Mucosa of descending colon (tissue), 3 donors: Measurements from ENCODE around the gene SLC9A1. TPM values are rescaled to one million over a fixed set of nuclear protein-coding genes. Genes with fewer than 3 reads are reported as not detected.

Source experiments
- ATAC-seq: fragments of 200-7000 bp; cut with Tn5 transposase; one replicate; pipeline ENCODE4 v1.9.1; 2020; ENCODE audit warnings: mild to moderate bottlenecking, moderate library complexity
- DNase-seq, 3 donors: peaks; one replicate each; pipeline ENCODE4 v3.0.0-alpha.2; 2020
- H3K36me3 ChIP-seq: fragments of 200-600 bp; one replicate; pipeline ENCODE4 v1.8.0; 2021; ENCODE audit warnings: low read depth, mild to moderate bottlenecking
- H3K4me1 ChIP-seq: fragments of 200-600 bp; one replicate; pipeline ENCODE4 v1.8.0; 2021; ENCODE audit warnings: low read depth, mild to moderate bottlenecking
- H3K4me3 ChIP-seq: fragments of 200-600 bp; one replicate; pipeline ENCODE4 v1.8.0; 2021; ENCODE audit warnings: mild to moderate bottlenecking
- H3K9me3 ChIP-seq: fragments of 200-600 bp; one replicate; pipeline ENCODE4 v1.8.0; 2021; ENCODE audit warnings: mild to moderate bottlenecking
- CTCF ChIP-seq: fragments of 200-600 bp; IDR thresholded peaks from one replicate; pipeline ENCODE4 v1.8.0; 2022; ENCODE audit warnings: antibody characterized with exemption, mild to moderate bottlenecking
- intact Hi-C, 2 donors: fragments of 100-400 bp; cut with DNase I in 1 of 2; cut with micrococcal nuclease in 1 of 2; formaldehyde crosslinking; loops; one replicate each; pipeline versions ENCODE4 v1.11.0 to v1.11.1; 2022; cut with DNase I, micrococcal nuclease
- total RNA-seq, 3 donors: library from RNA; stranded (reverse); fragmentation: NEBNext Ultra II Directional in 2 of 3; extraction: Animal tissue kit (Norgen Biotek cat#: 25700) in 2 of 3; gene quantifications; one replicate each; pipeline versions ENCODE4 v1.2.1 to v1.2.4, GENCODE V29; 2021 to 2023
- donor health status: DM: no; HTN: no; CAD: no; lungs with moderate emphysema.
- donor health status: DM: no; HTN: no; CAD: no.
- donor health status: DM: no; HTN: yes; CAD: no.

The SLC9A1 gene
- total RNA-seq, 3 donors from 2014 or later: 77.9 to 126 (median 84.1) TPM

- no peaks in the 10 kb centered on the region for H3K9me3 ChIP-seq
- no peaks in the 10 kb centered on the region for H3K36me3 ChIP-seq
- peaks cover 10% of the 10 kb centered on the region for H3K4me1 ChIP-seq
- no peak for TF ChIP-seq CTCF
- ATAC-seq (peak; percentile 35), DNase-seq (peak in 1 of 3 donors; percentile 65)
- H3K4me3 ChIP-seq: no peak overlapping the region
- intact Hi-C loops: loop anchor here (5.0 to 10.0 kb wide), 3 partner anchors 52 to 104 kb away; partner anchors contain the start of gene TRNP1 (in 2 of the 2)
Measured at GRCh38 chr1:27099135-27099586, 55.8 kb downstream of the SLC9A1 start.

DNA sequence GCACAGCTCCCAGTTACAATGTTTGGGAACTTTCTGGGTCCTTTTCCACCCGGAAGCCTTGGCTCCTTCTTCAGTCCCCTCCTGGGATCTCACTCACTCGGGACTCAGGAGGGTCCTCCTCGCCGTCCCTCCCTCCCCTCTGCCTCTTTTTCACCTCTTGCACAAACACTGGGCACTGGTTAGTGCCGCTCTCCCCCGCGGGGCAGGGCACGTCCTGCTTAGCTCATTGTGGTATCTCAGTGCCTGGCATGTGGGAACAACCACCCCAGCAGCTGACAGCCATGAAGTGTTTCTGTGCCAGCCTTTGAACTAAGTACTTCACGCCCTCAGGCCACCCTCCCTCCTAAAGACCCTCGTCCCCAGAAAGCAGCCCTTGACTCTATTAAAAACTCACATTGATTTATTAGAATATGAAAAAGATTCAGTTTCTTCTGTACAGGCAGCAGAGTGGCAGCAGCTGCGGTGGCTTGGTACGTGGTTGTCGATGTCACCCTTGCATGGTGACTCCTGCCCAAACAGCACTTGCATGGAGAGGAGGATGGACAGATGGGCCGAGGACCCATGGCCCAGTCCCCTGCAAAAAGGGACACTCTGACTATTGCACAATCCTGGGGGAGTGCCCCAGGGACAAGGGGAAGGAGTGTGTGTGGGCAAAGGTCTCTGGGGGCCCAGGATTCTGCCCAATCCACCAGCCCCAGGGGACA lies 56.3 kb downstream of the SLC9A1 start:
- intact Hi-C loops: loop anchor here (5.0 to 10.0 kb wide), 3 partner anchors 51 to 104 kb away; partner anchors contain the start of gene TRNP1 (in 2 of the 2)

DNA sequence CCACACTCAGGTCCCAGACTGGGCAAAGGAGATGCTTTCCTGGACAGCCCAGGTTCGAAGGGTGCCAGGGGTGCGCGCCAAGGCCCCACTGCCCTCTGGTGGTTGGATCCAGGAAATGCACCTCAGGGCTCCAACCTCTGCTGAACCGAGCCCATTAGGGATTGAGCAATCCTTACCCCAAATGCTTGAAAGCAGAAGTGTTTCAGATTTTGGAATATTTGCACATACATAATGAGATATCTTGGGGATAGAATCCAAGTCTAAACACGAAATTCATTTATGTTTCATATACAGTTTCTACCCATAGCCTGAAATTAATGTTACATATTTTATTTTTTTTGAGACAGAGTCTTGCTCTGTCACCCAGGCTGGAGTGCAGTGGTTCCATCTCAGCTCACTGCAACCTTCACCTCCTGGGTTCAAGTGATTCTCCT lies 57.4 kb downstream of the SLC9A1 start:
- no peaks in the 10 kb centered on the region for H3K36me3 ChIP-seq
- peaks cover 10% of the 10 kb centered on the region for H3K4me1 ChIP-seq
- intact Hi-C loops: loop anchor here (5.0 to 10.0 kb wide), 3 partner anchors 50 to 103 kb away; partner anchors contain the start of gene TRNP1 (in 2 of the 2)
- peak; percentile 97 for TF ChIP-seq CTCF
- DNase-seq (peak; percentile 78 to 85 (median 80)), ATAC-seq (peak; percentile 89)
- H3K9me3 ChIP-seq: no peaks in the 10 kb centered on the region
- H3K4me3 ChIP-seq: no peak overlapping the region

More for the DNA sequence above, 56.3 kb downstream of the SLC9A1 start:
- DNase-seq: peak in 1 of 3 donors; percentile 51
- no peak for ATAC-seq
- no peaks in the 10 kb centered on the region for H3K36me3 ChIP-seq
- TF ChIP-seq CTCF: no peak
- H3K4me3 ChIP-seq: no peak overlapping the region
- no peaks in the 10 kb centered on the region for H3K9me3 ChIP-seq
- peaks cover 10% of the 10 kb centered on the region for H3K4me1 ChIP-seq

GRCh38 chr1:27095576-27095975 lies 59.3 kb downstream of the SLC9A1 start:
- Histone ChIP-seq H3K4me1 (peaks cover 10% of the 10 kb centered on the region), H3K36me3 (no peaks in the 10 kb centered on the region), H3K4me3 (no peak overlapping the region), H3K9me3 (no peaks in the 10 kb centered on the region)
- TF ChIP-seq CTCF: no peak
- intact Hi-C loops: loop anchor here (5.0 to 10.0 kb wide), 3 partner anchors 48 to 101 kb away; partner anchors contain the start of gene TRNP1 (in 2 of the 2)
- DNase-seq (no peak), ATAC-seq (no peak)

DNA sequence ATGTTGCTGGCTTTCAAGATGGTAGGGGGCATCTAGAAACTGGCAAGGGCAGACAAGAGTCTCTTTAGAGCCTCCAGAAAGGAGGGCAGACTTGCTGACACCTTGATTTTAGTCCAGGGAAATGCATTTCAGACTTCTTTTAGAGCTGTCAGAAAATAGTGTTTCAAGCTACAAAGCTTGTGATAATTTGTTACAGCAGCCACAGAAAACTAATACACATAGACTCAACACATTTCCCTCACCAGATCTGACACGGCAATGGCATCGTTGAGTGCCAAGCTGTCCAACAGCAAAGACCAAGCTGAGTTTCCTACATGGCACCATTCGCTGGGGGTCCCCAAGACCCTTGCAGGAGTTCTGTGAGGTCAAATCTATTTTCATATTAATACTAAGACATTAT lies 62.0 kb downstream of the SLC9A1 start:
- no peak for ATAC-seq
- no peak for TF ChIP-seq CTCF
- Histone ChIP-seq H3K4me1 (no peaks in the 10 kb centered on the region), H3K4me3 (no peak overlapping the region), H3K9me3 (no peaks in the 10 kb centered on the region), H3K36me3 (no peaks in the 10 kb centered on the region)
- intact Hi-C loops: loop anchor here (10.0 kb wide), 1 partner anchor 98 kb away; the partner anchor contains the start of gene TRNP1 (in 2 of the 2)
- DNase-seq: no peak
